IMR-90 (cell line): Measurements from ENCODE around the gene POLD1. TPM values are rescaled to one million over a fixed set of nuclear protein-coding genes. Genes with fewer than 3 reads are reported as not detected.

Source experiments
- polyA plus RNA-seq, 3 experiments: library from polyadenylated mRNA; depleted of rRNA; stranded (reverse); fragments of >200 nt; gene quantifications; 2 replicates each; pipeline ENCODE4 v1.2.3, GENCODE V29; 2012; ENCODE audit warnings: low replicate concordance in 1 of 3
- total RNA-seq: library from RNA; depleted of rRNA; stranded (reverse); fragments of >200 nt; gene quantifications from 2 replicates; pipeline ENCODE4 v1.2.3, GENCODE V29; 2012
- TF ChIP-seq, protein P1 (sequence below): conservative IDR thresholded peaks from 2 replicates; pipeline ENCODE4 v1.5.1; 2012; ENCODE audit warnings: mild to moderate bottlenecking, low read depth, low read length, improper control_type of control experiment

Gene POLD1
- total and polyA plus RNA-seq, 2 of the 4 experiments (the other 2 are of a cell fraction) = 13.8 to 28.9 TPM

DNA sequence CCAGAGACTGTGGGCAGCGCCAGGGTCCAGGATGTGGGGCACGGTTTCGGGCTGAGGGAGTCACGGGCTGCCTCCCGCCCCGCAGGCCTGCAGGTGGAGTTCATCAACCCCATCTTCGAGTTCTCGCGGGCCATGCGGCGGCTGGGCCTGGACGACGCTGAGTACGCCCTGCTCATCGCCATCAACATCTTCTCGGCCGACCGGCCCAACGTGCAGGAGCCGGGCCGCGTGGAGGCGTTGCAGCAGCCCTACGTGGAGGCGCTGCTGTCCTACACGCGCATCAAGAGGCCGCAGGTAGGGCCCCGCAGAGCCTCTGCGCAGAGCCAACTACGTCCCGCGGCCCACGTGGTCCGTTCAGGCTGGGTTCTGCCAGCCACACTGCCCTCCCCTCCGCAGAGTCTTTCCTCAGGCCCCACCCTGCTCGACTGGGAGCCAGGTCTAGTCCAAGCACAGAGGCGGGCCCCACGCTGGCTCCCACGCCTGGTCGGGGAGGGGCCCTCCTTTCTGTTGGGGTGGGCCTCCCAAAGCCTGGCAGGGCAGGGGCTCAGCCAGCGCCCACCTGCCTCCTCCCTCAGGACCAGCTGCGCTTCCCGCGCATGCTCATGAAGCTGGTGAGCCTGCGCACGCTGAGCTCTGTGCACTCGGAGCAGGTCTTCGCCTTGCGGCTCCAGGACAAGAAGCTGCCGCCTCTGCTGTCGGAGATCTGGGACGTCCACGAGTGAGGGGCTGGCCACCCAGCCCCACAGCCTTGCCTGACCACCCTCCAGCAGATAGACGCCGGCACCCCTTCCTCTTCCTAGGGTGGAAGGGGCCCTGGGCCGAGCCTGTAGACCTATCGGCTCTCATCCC lies 2.0 kb upstream of the POLD1 start (continued):
- TF ChIP-seq, protein P1, sequence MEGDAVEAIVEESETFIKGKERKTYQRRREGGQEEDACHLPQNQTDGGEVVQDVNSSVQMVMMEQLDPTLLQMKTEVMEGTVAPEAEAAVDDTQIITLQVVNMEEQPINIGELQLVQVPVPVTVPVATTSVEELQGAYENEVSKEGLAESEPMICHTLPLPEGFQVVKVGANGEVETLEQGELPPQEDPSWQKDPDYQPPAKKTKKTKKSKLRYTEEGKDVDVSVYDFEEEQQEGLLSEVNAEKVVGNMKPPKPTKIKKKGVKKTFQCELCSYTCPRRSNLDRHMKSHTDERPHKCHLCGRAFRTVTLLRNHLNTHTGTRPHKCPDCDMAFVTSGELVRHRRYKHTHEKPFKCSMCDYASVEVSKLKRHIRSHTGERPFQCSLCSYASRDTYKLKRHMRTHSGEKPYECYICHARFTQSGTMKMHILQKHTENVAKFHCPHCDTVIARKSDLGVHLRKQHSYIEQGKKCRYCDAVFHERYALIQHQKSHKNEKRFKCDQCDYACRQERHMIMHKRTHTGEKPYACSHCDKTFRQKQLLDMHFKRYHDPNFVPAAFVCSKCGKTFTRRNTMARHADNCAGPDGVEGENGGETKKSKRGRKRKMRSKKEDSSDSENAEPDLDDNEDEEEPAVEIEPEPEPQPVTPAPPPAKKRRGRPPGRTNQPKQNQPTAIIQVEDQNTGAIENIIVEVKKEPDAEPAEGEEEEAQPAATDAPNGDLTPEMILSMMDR = no peak
